H9 (cell line): ENCODE results near the gene PDS5B. TPM values are rescaled to one million over a fixed set of nuclear protein-coding genes. Genes with fewer than 3 reads are reported as not detected.

Source experiments
- DNase-seq: peaks from one replicate; pipeline ENCODE4 v3.0.0-alpha.2; 2017
- H2AFZ ChIP-seq: one replicate; pipeline ENCODE4 v1.6.1; 2013; ENCODE audit warnings: mild to moderate bottlenecking, low read length, control low read depth, moderate library complexity
- H2AK5ac ChIP-seq: 2 replicates; pipeline ENCODE4 v1.6.1; 2013; ENCODE audit warnings: low read length, control low read depth, mixed read lengths; ENCODE audit not compliant: insufficient read length
- H2BK120ac ChIP-seq: one replicate; pipeline ENCODE4 v1.6.1; 2013; ENCODE audit warnings: low read depth, mild to moderate bottlenecking, low read length, control low read depth, inconsistent platforms; ENCODE audit not compliant: poor library complexity, severe bottlenecking
- H2BK12ac ChIP-seq: 2 replicates; pipeline ENCODE4 v1.6.1; 2013; ENCODE audit warnings: low read length, control low read depth, mixed read lengths, low read depth; ENCODE audit not compliant: insufficient read length
- H2BK15ac ChIP-seq: 2 replicates; pipeline ENCODE4 v1.6.1; 2013; ENCODE audit warnings: low read depth, low read length, control low read depth
- H2BK20ac ChIP-seq: one replicate; pipeline ENCODE4 v1.6.1; 2013; ENCODE audit warnings: low read depth, mild to moderate bottlenecking, low read length, control low read depth, inconsistent platforms; ENCODE audit not compliant: poor library complexity, severe bottlenecking
- H2BK5ac ChIP-seq: 2 replicates; pipeline ENCODE4 v1.6.1; 2013; ENCODE audit warnings: low read length, control low read depth, mixed read lengths; ENCODE audit not compliant: insufficient read length
- H3K14ac ChIP-seq: 2 replicates; pipeline ENCODE4 v1.6.1; 2013; ENCODE audit warnings: low read length, control low read depth; ENCODE audit not compliant: insufficient read depth
- H3K18ac ChIP-seq: 2 replicates; pipeline ENCODE4 v1.6.1; 2013; ENCODE audit warnings: low read depth, mild to moderate bottlenecking, mixed read lengths, low read length, control low read depth; ENCODE audit not compliant: insufficient read length
- H3K23ac ChIP-seq: 2 replicates; pipeline ENCODE4 v1.6.1; 2013; ENCODE audit warnings: low read length, control low read depth, mixed read lengths, low read depth; ENCODE audit not compliant: insufficient read length
- H3K23me2 ChIP-seq: 2 replicates; pipeline ENCODE4 v1.6.1; 2013; ENCODE audit warnings: low read depth, mild to moderate bottlenecking, mixed read lengths, low read length, control low read depth; ENCODE audit not compliant: insufficient read length, poor library complexity, severe bottlenecking
- H3K27ac ChIP-seq: 2 replicates; pipeline ENCODE4 v1.5.1; 2013; ENCODE audit warnings: low read length, control low read depth, mixed read lengths, low read depth; ENCODE audit not compliant: insufficient read length
- H3K27me3 ChIP-seq: 2 replicates; pipeline ENCODE4 v1.6.1; 2013; ENCODE audit warnings: low read length, control low read depth, inconsistent platforms; ENCODE audit not compliant: insufficient read depth
- H3K4ac ChIP-seq: 2 replicates; pipeline ENCODE4 v1.6.1; 2013; ENCODE audit warnings: low read depth, mild to moderate bottlenecking, control low read depth, inconsistent platforms, low read length, moderate library complexity
- H3K4me1 ChIP-seq: 2 replicates; pipeline ENCODE4 v1.6.1; 2013; ENCODE audit warnings: low read length, control low read depth, inconsistent platforms; ENCODE audit not compliant: insufficient read depth
- H3K4me2 ChIP-seq: 2 replicates; pipeline ENCODE4 v1.6.1; 2013; ENCODE audit warnings: low read length, control low read depth, mixed read lengths; ENCODE audit not compliant: insufficient read length, insufficient read depth
- H3K56ac ChIP-seq: 2 replicates; pipeline ENCODE4 v1.6.1; 2013; ENCODE audit warnings: low read depth, mild to moderate bottlenecking, mixed read lengths, low read length, control low read depth; ENCODE audit not compliant: insufficient read length
- H3K79me1 ChIP-seq: 2 replicates; pipeline ENCODE4 v1.6.1; 2013; ENCODE audit warnings: low read depth, mild to moderate bottlenecking, moderate library complexity, low read length, control low read depth, inconsistent platforms; ENCODE audit not compliant: insufficient read depth, poor library complexity, severe bottlenecking
- H3K79me2 ChIP-seq: 2 replicates; pipeline ENCODE4 v1.6.1; 2013; ENCODE audit warnings: low read length, control low read depth, inconsistent platforms; ENCODE audit not compliant: insufficient read depth
- H3K9ac ChIP-seq: 2 replicates; pipeline ENCODE4 v1.6.1; 2013; ENCODE audit warnings: low read length, control low read depth, mixed read lengths; ENCODE audit not compliant: insufficient read length; ENCODE audit errors: extremely low read depth
- H3K9me3 ChIP-seq: one replicate; pipeline ENCODE4 v1.6.1; 2013; ENCODE audit warnings: low read depth, low read length, inconsistent platforms; ENCODE audit not compliant: control insufficient read depth
- H3T11ph ChIP-seq: one replicate; pipeline ENCODE4 v1.6.1; 2013; ENCODE audit warnings: mild to moderate bottlenecking, low read length, control low read depth, inconsistent platforms
- H4K20me1 ChIP-seq: one replicate; pipeline ENCODE4 v1.6.1; 2013; ENCODE audit not compliant: control insufficient read depth, insufficient read length, insufficient read depth
- H4K5ac ChIP-seq: 2 replicates; pipeline ENCODE4 v1.6.1; 2013; ENCODE audit warnings: low read depth, mild to moderate bottlenecking, mixed read lengths, low read length, control low read depth; ENCODE audit not compliant: insufficient read length
- H4K8ac ChIP-seq: replicated peaks from 2 replicates; pipeline ENCODE4 v1.6.1; 2013; ENCODE audit warnings: low read length, control low read depth, mixed read lengths, low read depth; ENCODE audit not compliant: insufficient read length
- H4K91ac ChIP-seq: 2 replicates; pipeline ENCODE4 v1.6.1; 2013; ENCODE audit warnings: low read depth, mild to moderate bottlenecking, moderate library complexity, mixed read lengths, low read length, control low read depth; ENCODE audit not compliant: insufficient read length
- H3K27ac Mint-ChIP-seq, 3 experiments: 2 replicates in 2 of 3; 3 replicates in 1 of 3; pipeline ENCODE4 v1.8.0; 2020 to 2021; ENCODE audit warnings: mixed read lengths in 3 of 3, mild to moderate bottlenecking in 1 of 3, moderate library complexity in 1 of 3
- H3K27me3 Mint-ChIP-seq: 2 replicates; pipeline ENCODE4 v1.8.0; 2021; ENCODE audit warnings: low read depth, mild to moderate bottlenecking, moderate library complexity, mixed read lengths
- H3K36me3 Mint-ChIP-seq, 3 experiments: 2 replicates in 2 of 3; 3 replicates in 1 of 3; pipeline ENCODE4 v1.8.0; 2020 to 2021; ENCODE audit warnings: low read depth in 3 of 3, mixed read lengths in 3 of 3; ENCODE audit not compliant: insufficient read depth in 1 of 3
- H3K4me1 Mint-ChIP-seq, 2 experiments: 2 replicates each; pipeline ENCODE4 v1.8.0; 2020; ENCODE audit warnings: mixed read lengths in 2 of 2
- H3K4me3 Mint-ChIP-seq, 2 experiments: 2 replicates in 1 of 2; 3 replicates in 1 of 2; pipeline ENCODE4 v1.8.0; 2020 to 2021; ENCODE audit warnings: mild to moderate bottlenecking in 2 of 2, mixed read lengths in 2 of 2, moderate library complexity in 1 of 2
- H3K9me3 Mint-ChIP-seq, 2 experiments: 2 replicates in 1 of 2; 3 replicates in 1 of 2; pipeline ENCODE4 v1.8.0; 2020; ENCODE audit warnings: mild to moderate bottlenecking in 2 of 2, mixed read lengths in 2 of 2, moderate library complexity in 1 of 2
- WGBS: extraction: QIAGEN DNeasy Blood & Tissue Kit; methylation state at CpG from one replicate; pipeline ENCODE4 v1.1.7; 2013; ENCODE audit warnings: missing lambda C conversion rate, low lambda C conversion rate, mixed read lengths; ENCODE audit not compliant: insufficient read length; ENCODE audit errors: extremely low coverage; 5-methylcytosine and 5-hydroxymethylcytosine counted together
- total RNA-seq: library from RNA; stranded (reverse); gene quantifications from 2 replicates; pipeline ENCODE4 v1.2.1, GENCODE V29; 2021
- TF ChIP-seq, protein P1 (sequence below): fragments of 200-600 bp; sonication (generic); conservative IDR thresholded peaks from 3 replicates; pipeline ENCODE4 v1.8.0; 2021; ENCODE audit warnings: antibody characterized with exemption, mild to moderate bottlenecking

The PDS5B gene
- total RNA-seq, 1 experiment from 2014 or later = 50.0 TPM

DNA sequence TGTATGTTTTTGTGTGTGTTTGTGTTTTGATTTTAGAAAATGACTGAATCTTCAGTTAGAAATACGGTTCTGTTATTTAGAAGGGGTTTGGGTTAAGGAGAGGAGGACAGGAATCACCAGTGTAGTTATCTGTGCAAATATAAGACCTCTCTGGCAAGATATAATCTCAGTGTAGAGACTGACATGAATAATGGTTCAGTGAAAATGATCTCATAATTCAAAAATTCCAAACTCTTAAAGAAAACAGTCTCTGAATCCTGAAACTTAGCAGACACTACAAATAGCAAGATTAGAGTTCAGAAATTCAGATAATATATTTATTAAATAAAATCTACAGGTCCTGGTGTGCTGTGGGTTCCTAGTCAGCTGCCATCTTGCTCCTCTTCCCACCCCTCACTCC lies 73.5 kb downstream of the PDS5B start:
- Mint-ChIP-seq H3K27me3 (no peaks in the 10 kb centered on the region), H3K9me3 (peaks cover 21 to 22% of the 10 kb centered on the region in 2 experiments), H3K27ac (no peak overlapping the region; a peak in 1 of 7 replicates), H3K4me1 (no peaks in the 10 kb centered on the region), H3K4me3 (no peak overlapping the region), H3K36me3 (peaks cover 17 to 35% (median 27%) of the 10 kb centered on the region in 3 experiments)
- Histone ChIP-seq H3K27ac (no peak overlapping the region), H3T11ph (no peak overlapping the region), H3K9me3 (no peaks in the 10 kb centered on the region), H2BK20ac (no peak overlapping the region), H3K9ac (no peak overlapping the region), H2BK120ac (no peak overlapping the region), H3K14ac (no peak overlapping the region), H3K79me2 (peaks cover 2% of the 10 kb centered on the region; the same call in 1 of the 2 replicates), H3K18ac (no peak overlapping the region), H2BK12ac (no peak overlapping the region), H3K4ac (no peak overlapping the region), H2AFZ (no peak overlapping the region), H3K27me3 (no peaks in the 10 kb centered on the region), H3K4me2 (no peak overlapping the region), H4K91ac (no peak overlapping the region), H3K23me2 (no peaks in the 10 kb centered on the region), H3K56ac (no peak overlapping the region), H3K23ac (no peak overlapping the region), H2BK5ac (no peak overlapping the region), H3K79me1 (peaks cover 3% of the 10 kb centered on the region), H2BK15ac (no peak overlapping the region), H3K4me1 (no peaks in the 10 kb centered on the region), H4K5ac (no peak overlapping the region), H4K8ac (no peak overlapping the region), H2AK5ac (no peak overlapping the region), H4K20me1 (no peaks in the 10 kb centered on the region)
- TF ChIP-seq, protein P1, sequence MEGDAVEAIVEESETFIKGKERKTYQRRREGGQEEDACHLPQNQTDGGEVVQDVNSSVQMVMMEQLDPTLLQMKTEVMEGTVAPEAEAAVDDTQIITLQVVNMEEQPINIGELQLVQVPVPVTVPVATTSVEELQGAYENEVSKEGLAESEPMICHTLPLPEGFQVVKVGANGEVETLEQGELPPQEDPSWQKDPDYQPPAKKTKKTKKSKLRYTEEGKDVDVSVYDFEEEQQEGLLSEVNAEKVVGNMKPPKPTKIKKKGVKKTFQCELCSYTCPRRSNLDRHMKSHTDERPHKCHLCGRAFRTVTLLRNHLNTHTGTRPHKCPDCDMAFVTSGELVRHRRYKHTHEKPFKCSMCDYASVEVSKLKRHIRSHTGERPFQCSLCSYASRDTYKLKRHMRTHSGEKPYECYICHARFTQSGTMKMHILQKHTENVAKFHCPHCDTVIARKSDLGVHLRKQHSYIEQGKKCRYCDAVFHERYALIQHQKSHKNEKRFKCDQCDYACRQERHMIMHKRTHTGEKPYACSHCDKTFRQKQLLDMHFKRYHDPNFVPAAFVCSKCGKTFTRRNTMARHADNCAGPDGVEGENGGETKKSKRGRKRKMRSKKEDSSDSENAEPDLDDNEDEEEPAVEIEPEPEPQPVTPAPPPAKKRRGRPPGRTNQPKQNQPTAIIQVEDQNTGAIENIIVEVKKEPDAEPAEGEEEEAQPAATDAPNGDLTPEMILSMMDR = no peak
- 100% methylated on average over 1 of the region's 1 CpG for WGBS
- no peak for DNase-seq
